IMR-90 (cell line): Measurements from ENCODE around the gene SLC25A38. TPM values are rescaled to one million over a fixed set of nuclear protein-coding genes. Genes with fewer than 3 reads are reported as not detected.

Experiments
- ATAC-seq: fragments of 200-7000 bp; cut with Tn5 transposase; 2 replicates; pipeline ENCODE4 v1.9.1; 2020; ENCODE audit warnings: low read depth, mild to moderate bottlenecking, moderate library complexity
- BruUV-seq: library from RNA; stranded (reverse); fragments of 400-500 nt; replicated peaks from 2 replicates; lab custom pipeline; 2021; lab: Mats Ljungman, UMichigan
- CTCF ChIA-PET: fragments of 300-600 bp; formaldehyde crosslinking; extraction: SDS; loops from one replicate; lab custom pipeline; 2021; ENCODE audit warnings: antibody characterized with exemption; lab: Yijun Ruan, JAX
- POLR2A ChIA-PET: fragments of 300-600 bp; sonication (Branson Sonifier 250); formaldehyde crosslinking; loops from one replicate; lab custom pipeline; 2022; ENCODE audit warnings: antibody characterized with exemption; ENCODE audit not compliant: unreplicated experiment; lab: Charles Lee
- DNase-seq: peaks from one replicate; pipeline ENCODE4 v3.0.0; 2013
- H2AFZ ChIP-seq: replicated peaks from 2 replicates; pipeline ENCODE3; 2013; ENCODE audit warnings: low read length, mild to moderate bottlenecking; ENCODE audit not compliant: poor library complexity
- H2AK5ac ChIP-seq: 2 replicates; pipeline ENCODE4 v1.6.1; 2013; ENCODE audit warnings: low read depth, low read length, inconsistent platforms
- H2AK9ac ChIP-seq: replicated peaks from 2 replicates; pipeline ENCODE3; 2013; ENCODE audit warnings: mild to moderate bottlenecking, low read depth, low read length, moderate library complexity; ENCODE audit not compliant: poor library complexity
- H2BK120ac ChIP-seq: 2 replicates; pipeline ENCODE4 v1.6.1; 2013; ENCODE audit warnings: low read depth, low read length, inconsistent platforms
- H2BK15ac ChIP-seq: 3 replicates; pipeline ENCODE4 v1.6.1; 2013; ENCODE audit warnings: low read depth, low read length, inconsistent platforms
- H2BK20ac ChIP-seq: 2 replicates; pipeline ENCODE4 v1.6.1; 2013; ENCODE audit warnings: low read depth, mild to moderate bottlenecking, inconsistent platforms, low read length, moderate library complexity
- H2BK5ac ChIP-seq: 2 replicates; pipeline ENCODE4 v1.6.1; 2013; ENCODE audit warnings: mild to moderate bottlenecking, low read depth, low read length, inconsistent platforms; ENCODE audit not compliant: poor library complexity, severe bottlenecking
- H3K14ac ChIP-seq: replicated peaks from 2 replicates; pipeline ENCODE4 v1.6.1; 2013; ENCODE audit warnings: low read depth, low read length, inconsistent platforms
- H3K18ac ChIP-seq: 2 replicates; pipeline ENCODE4 v1.6.1; 2013; ENCODE audit warnings: low read depth, low read length, control low read depth
- H3K23ac ChIP-seq: 2 replicates; pipeline ENCODE4 v1.6.1; 2013; ENCODE audit warnings: low read depth, low read length, inconsistent platforms
- H3K27ac ChIP-seq: 2 replicates; pipeline ENCODE4 v1.5.1; 2013; ENCODE audit warnings: mild to moderate bottlenecking, control low read depth, low read length; ENCODE audit not compliant: insufficient read depth
- H3K27me3 ChIP-seq: 2 replicates; pipeline ENCODE4 v1.6.1; 2013; ENCODE audit warnings: low read length; ENCODE audit not compliant: control insufficient read depth, insufficient read depth
- H3K36me3 ChIP-seq: 2 replicates; pipeline ENCODE4 v1.6.1; 2013; ENCODE audit warnings: low read length, mixed read lengths; ENCODE audit not compliant: control insufficient read depth, insufficient read depth
- H3K4ac ChIP-seq: 2 replicates; pipeline ENCODE4 v1.6.1; 2013; ENCODE audit warnings: low read depth, low read length, inconsistent platforms
- H3K4me1 ChIP-seq: 2 replicates; pipeline ENCODE4 v1.6.1; 2013; ENCODE audit warnings: low read length, mixed read lengths; ENCODE audit not compliant: control insufficient read depth, insufficient read depth
- H3K4me2 ChIP-seq: 2 replicates; pipeline ENCODE4 v1.6.1; 2013; ENCODE audit warnings: low read depth, mild to moderate bottlenecking, control low read depth, low read length, moderate library complexity
- H3K4me3 ChIP-seq: 2 replicates; pipeline ENCODE4 v1.5.1; 2013; ENCODE audit warnings: low read depth, mild to moderate bottlenecking, control low read depth, low read length, moderate library complexity; ENCODE audit not compliant: insufficient read depth
- H3K56ac ChIP-seq: 2 replicates; pipeline ENCODE4 v1.6.1; 2013; ENCODE audit warnings: low read length, inconsistent platforms; ENCODE audit not compliant: insufficient read depth; ENCODE audit errors: extremely low read depth
- H3K79me1 ChIP-seq, 2 experiments: 2 replicates each; pipeline ENCODE4 v1.6.1; 2013; ENCODE audit warnings: low read length in 2 of 2, inconsistent platforms in 1 of 2, low read depth in 1 of 2
- H3K9ac ChIP-seq: 2 replicates; pipeline ENCODE4 v1.6.1; 2013; ENCODE audit warnings: low read depth, low read length, control low read depth
- H3K9me1 ChIP-seq: 2 replicates; pipeline ENCODE4 v1.6.1; 2013; ENCODE audit warnings: low read length, inconsistent platforms; ENCODE audit not compliant: insufficient read depth
- H3K9me3 ChIP-seq: 2 replicates; pipeline ENCODE4 v1.6.1; 2013; ENCODE audit warnings: low read length; ENCODE audit not compliant: control insufficient read depth, insufficient read depth
- H4K20me1 ChIP-seq: 2 replicates; pipeline ENCODE4 v1.6.1; 2013; ENCODE audit warnings: low read length, inconsistent platforms; ENCODE audit not compliant: insufficient read depth
- H4K5ac ChIP-seq: 2 replicates; pipeline ENCODE4 v1.6.1; 2013; ENCODE audit warnings: mild to moderate bottlenecking, low read depth, low read length, control low read depth
- H4K8ac ChIP-seq, 2 experiments: 2 replicates each; pipeline ENCODE4 v1.6.1; 2013; ENCODE audit warnings: low read depth in 2 of 2, low read length in 2 of 2, control low read depth in 1 of 2, inconsistent platforms in 1 of 2
- H4K91ac ChIP-seq: 2 replicates; pipeline ENCODE4 v1.6.1; 2013; ENCODE audit warnings: low read depth, low read length, inconsistent platforms; ENCODE audit not compliant: insufficient read depth
- CHD1 ChIP-seq: IDR thresholded peaks from 2 replicates; pipeline ENCODE4 v1.6.1; 2012; ENCODE audit warnings: low read depth, low read length, improper control_type of control experiment
- CTCF ChIP-seq: conservative IDR thresholded peaks from 2 replicates; pipeline ENCODE4 v1.5.1; 2012; ENCODE audit warnings: mild to moderate bottlenecking, low read depth, low read length, improper control_type of control experiment
- MXI1 ChIP-seq: IDR thresholded peaks from 2 replicates; pipeline ENCODE4 v1.6.1; 2012; ENCODE audit warnings: low read depth, mild to moderate bottlenecking, low read length, moderate library complexity, borderline replicate concordance
- RFX5 ChIP-seq: IDR thresholded peaks from 2 replicates; pipeline ENCODE4 v1.8.0; 2012; ENCODE audit warnings: low read depth, mild to moderate bottlenecking, low read length, moderate library complexity
- USF2 ChIP-seq: fragments of 150-350 bp; IDR thresholded peaks from 2 replicates; pipeline ENCODE4 v1.6.1; 2017; ENCODE audit warnings: mild to moderate bottlenecking, antibody characterized with exemption, low read length, low read depth
- dilution Hi-C: fragments of 300-500 bp; cut with HindIII; formaldehyde crosslinking; loops from one replicate; pipeline ENCODE4 v1.14.3; 2018; ENCODE audit warnings: low sequenced_read_pairs; ENCODE audit not compliant: unreplicated experiment
- in situ Hi-C: fragments of 300-500 bp; cut with MboI; formaldehyde crosslinking; loops from 3 replicates; pipeline ENCODE4 v1.14.3; 2019; ENCODE audit warnings: low sequenced_read_pairs, inconsistent platforms, mixed read lengths
- intact Hi-C: fragments of 100-400 bp; cut with micrococcal nuclease; formaldehyde crosslinking; loops from 2 replicates; pipeline ENCODE4 v1.10.0; 2022
- polyA plus RNA-seq, 3 experiments: library from polyadenylated mRNA; depleted of rRNA; stranded (reverse); fragments of >200 nt; gene quantifications; 2 replicates each; pipeline ENCODE4 v1.2.3, GENCODE V29; 2012; ENCODE audit warnings: low replicate concordance in 1 of 3
- total RNA-seq: library from RNA; depleted of rRNA; stranded (reverse); fragments of >200 nt; gene quantifications from 2 replicates; pipeline ENCODE4 v1.2.3, GENCODE V29; 2012

Gene SLC25A38
- total and polyA plus RNA-seq, 2 of the 4 experiments (the other 2 are of a cell fraction), result 17.4 to 22.6 TPM

GRCh38 chr3:39333607-39334006 lies 49.6 kb upstream of the SLC25A38 start:
- Histone ChIP-seq H3K14ac (no peak overlapping the region), H2BK20ac (no peak overlapping the region), H3K27ac (no peak overlapping the region), H2BK120ac (no peak overlapping the region), H3K4me1 (no peaks in the 10 kb centered on the region), H3K36me3 (no peaks in the 10 kb centered on the region), H4K20me1 (no peaks in the 10 kb centered on the region), H3K18ac (no peak overlapping the region), H2BK15ac (no peak overlapping the region), H3K23ac (no peak overlapping the region), H2AK9ac (no peak overlapping the region), H3K4me3 (no peak overlapping the region), H3K4ac (no peak overlapping the region), H4K5ac (no peak overlapping the region), H2AK5ac (no peak overlapping the region), H3K56ac (no peak overlapping the region), H2BK5ac (no peak overlapping the region), H2AFZ (no peak overlapping the region), H3K9ac (no peak overlapping the region), H4K8ac (no peak overlapping the region), H3K27me3 (no peaks in the 10 kb centered on the region), H3K9me1 (no peaks in the 10 kb centered on the region), H3K79me1 (no peaks in the 10 kb centered on the region), H4K91ac (no peak overlapping the region), H3K4me2 (no peak overlapping the region), H3K9me3 (no peaks in the 10 kb centered on the region)
- ChIA-PET POLR2A (no interaction called here), CTCF (no interaction called here)
- ATAC-seq (no peak), DNase-seq (no peak)
- in situ Hi-C loops (no loop called here), intact Hi-C loops (no loop called here), dilution Hi-C loops (no loop called here)
- BruUV-seq, result no TSS peak
- TF ChIP-seq CHD1, result no peak
- TF ChIP-seq CTCF, result no peak
- TF ChIP-seq USF2, result no peak
- TF ChIP-seq MXI1, result no peak
- no peak for TF ChIP-seq RFX5
